ENCODE results near the gene TMEM63B. TPM values are rescaled to one million over a fixed set of nuclear protein-coding genes. Genes with fewer than 3 reads are reported as not detected.
A peak's percentile ranks its signal among the peaks of the same experiment; 100 is the strongest.

The TMEM63B gene
- total RNA-seq, 1 donor from 2014 or later = 45.5 TPM

- Mint-ChIP-seq H3K27me3 (no peaks in the 10 kb centered on the region), H3K27ac (no peak overlapping the region), H3K36me3 (peaks cover 9% of the 10 kb centered on the region), H3K4me3 (no peak overlapping the region), H3K9me3 (no peaks in the 10 kb centered on the region), H3K4me1 (ENCODE audit: unreplicated experiment) (peaks cover 20% of the 10 kb centered on the region)
- no peak for DNase-seq (ENCODE audit: extremely low spot score, unreplicated experiment)
- TF ChIP-seq, protein P1, sequence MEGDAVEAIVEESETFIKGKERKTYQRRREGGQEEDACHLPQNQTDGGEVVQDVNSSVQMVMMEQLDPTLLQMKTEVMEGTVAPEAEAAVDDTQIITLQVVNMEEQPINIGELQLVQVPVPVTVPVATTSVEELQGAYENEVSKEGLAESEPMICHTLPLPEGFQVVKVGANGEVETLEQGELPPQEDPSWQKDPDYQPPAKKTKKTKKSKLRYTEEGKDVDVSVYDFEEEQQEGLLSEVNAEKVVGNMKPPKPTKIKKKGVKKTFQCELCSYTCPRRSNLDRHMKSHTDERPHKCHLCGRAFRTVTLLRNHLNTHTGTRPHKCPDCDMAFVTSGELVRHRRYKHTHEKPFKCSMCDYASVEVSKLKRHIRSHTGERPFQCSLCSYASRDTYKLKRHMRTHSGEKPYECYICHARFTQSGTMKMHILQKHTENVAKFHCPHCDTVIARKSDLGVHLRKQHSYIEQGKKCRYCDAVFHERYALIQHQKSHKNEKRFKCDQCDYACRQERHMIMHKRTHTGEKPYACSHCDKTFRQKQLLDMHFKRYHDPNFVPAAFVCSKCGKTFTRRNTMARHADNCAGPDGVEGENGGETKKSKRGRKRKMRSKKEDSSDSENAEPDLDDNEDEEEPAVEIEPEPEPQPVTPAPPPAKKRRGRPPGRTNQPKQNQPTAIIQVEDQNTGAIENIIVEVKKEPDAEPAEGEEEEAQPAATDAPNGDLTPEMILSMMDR (conservative IDR thresholded peaks at IDR 0.05) = no peak
These were observed 22.8 kb upstream of the TMEM63B start for GRCh38 chr6:44104481-44105021.

DNA sequence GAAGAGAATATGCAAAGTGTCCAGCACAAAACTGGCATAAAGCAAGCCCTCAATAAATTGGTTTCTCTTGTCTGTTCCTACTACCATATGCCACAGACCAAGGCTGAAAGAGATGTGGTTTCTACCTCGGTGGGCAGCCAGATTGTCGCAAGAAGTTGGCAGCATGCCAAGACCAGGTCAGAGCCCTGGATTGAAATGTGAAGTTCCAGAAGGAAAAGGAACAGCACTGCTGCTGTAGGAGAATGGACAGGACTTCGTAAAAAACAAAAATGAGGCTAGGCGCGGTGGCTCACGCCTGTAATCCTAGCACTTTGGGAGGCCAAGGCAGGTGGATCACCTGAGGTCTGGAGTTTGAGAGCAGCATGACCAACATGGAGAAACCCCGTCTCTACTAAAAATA is 22.2 kb upstream of the TMEM63B start:
- H3K27me3 Mint-ChIP-seq = no peaks in the 10 kb centered on the region

DNA sequence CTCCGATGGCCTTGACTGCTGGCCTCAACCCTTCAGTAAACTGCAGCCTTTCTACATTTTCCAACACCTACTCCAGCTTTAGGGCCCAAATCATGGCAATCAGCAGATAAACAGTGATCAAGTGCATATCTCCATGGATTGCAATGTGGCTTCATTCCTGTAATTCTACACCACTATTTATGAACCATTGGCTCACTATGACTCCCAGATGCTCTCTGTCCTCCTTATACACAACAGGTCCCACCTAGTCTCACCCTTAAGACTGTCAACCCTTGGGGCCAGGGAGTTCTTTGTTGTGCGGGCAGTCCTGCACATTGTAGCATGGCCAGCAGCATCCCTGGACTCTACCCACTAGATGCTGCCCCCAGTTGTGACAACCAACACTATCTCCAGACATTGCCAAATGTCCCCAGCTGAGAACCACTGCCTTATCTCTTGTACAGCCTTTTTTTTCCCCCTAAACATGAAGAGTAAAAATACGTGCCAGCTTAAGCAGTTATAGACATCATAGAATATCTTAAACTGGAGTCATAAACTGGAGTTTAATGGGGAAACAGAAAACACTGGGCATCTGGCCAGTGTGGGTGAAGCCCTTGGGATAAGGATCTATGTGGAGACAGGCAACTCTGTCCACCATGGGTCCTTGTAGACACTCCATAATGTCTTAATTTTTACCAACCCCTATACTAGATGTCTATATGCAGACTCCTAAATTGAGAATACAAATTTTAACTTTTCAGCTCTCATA is 21.2 kb upstream of the TMEM63B start:
- DNase-seq (ENCODE audit: extremely low spot score, unreplicated experiment) = no peak
- TF ChIP-seq, protein P1 (conservative IDR thresholded peaks at IDR 0.05) = no peak
- peaks cover 17% of the 10 kb centered on the region for H3K4me1 Mint-ChIP-seq (ENCODE audit: unreplicated experiment)
- peaks cover 18% of the 10 kb centered on the region for H3K36me3 Mint-ChIP-seq
- peak overlapping the region; percentile 45 for H3K27ac Mint-ChIP-seq
- H3K27me3 Mint-ChIP-seq = no peaks in the 10 kb centered on the region
- no peak overlapping the region for H3K4me3 Mint-ChIP-seq
- H3K9me3 Mint-ChIP-seq = no peaks in the 10 kb centered on the region

More for the DNA sequence above, 22.2 kb upstream of the TMEM63B start:
- H3K4me1 Mint-ChIP-seq (ENCODE audit: unreplicated experiment) = peaks cover 18% of the 10 kb centered on the region
- TF ChIP-seq, protein P1 (conservative IDR thresholded peaks at IDR 0.05) = no peak
- no peak overlapping the region for H3K4me3 Mint-ChIP-seq
- DNase-seq (ENCODE audit: extremely low spot score, unreplicated experiment) = no peak
- no peaks in the 10 kb centered on the region for H3K9me3 Mint-ChIP-seq
- H3K27ac Mint-ChIP-seq = no peak overlapping the region
- peaks cover 14% of the 10 kb centered on the region for H3K36me3 Mint-ChIP-seq

DNA sequence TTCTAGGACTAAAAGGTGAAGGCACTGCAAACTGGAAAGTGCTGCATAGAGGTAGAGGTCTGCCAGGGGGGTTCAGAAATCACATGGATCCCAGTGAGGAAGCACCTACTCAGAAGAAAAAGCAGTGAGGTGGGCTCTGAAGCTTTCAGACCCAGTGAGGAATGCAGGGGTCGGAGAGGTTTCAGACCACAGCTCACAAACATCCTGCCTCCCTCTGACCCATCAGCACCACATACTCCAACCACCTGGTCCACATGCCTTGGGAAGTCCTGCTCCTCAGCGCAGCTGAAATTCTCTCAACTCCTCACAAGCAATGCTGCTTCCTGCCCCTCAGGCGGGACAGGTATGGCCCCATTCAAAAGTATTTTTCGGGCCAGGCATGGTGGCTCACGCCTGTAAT is 20.3 kb upstream of the TMEM63B start:
- Mint-ChIP-seq H3K27me3 (no peaks in the 10 kb centered on the region), H3K27ac (no peak overlapping the region), H3K4me3 (no peak overlapping the region), H3K9me3 (no peaks in the 10 kb centered on the region), H3K36me3 (peaks cover 26% of the 10 kb centered on the region), H3K4me1 (ENCODE audit: unreplicated experiment) (peaks cover 19% of the 10 kb centered on the region)
- DNase-seq (ENCODE audit: extremely low spot score, unreplicated experiment) = no peak
- TF ChIP-seq, protein P1 (conservative IDR thresholded peaks at IDR 0.05) = no peak

DNA sequence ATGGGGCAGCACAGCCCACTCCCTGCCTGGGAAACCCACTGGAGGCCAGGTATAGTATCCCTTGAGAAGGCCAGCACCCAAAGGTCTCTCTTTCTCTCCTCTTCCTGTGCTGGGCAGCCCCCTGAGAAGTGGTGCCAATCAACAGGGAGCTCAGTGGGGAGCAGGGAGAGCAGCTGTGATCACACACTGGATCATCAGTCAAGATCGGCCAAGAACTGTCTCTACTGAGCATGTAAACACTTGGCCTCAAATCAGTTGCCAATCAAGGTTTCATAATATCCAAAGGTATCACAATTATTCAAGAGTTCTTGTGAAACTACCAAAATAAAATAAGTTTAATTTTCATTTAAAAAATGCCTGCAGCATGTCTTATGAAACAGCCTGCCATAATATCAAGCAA is 18.9 kb upstream of the TMEM63B start:
- no peak for DNase-seq (ENCODE audit: extremely low spot score, unreplicated experiment)
- H3K4me3 Mint-ChIP-seq = no peak overlapping the region
- no peaks in the 10 kb centered on the region for H3K27me3 Mint-ChIP-seq
- H3K4me1 Mint-ChIP-seq (ENCODE audit: unreplicated experiment) = peaks cover 10% of the 10 kb centered on the region
- no peaks in the 10 kb centered on the region for H3K9me3 Mint-ChIP-seq
- TF ChIP-seq, protein P1 (conservative IDR thresholded peaks at IDR 0.05) = no peak
- no peak overlapping the region for H3K27ac Mint-ChIP-seq
- H3K36me3 Mint-ChIP-seq = peaks cover 34% of the 10 kb centered on the region

All from type B pancreatic cell (in vitro differentiated cells).